Activated CD8-positive, alpha-beta memory T cell treated with anti-CD3 and anti-CD28 coated beads for 36 hours (primary cell): Measurements from ENCODE around the gene MALSU1. TPM values are rescaled to one million over a fixed set of nuclear protein-coding genes. Genes with fewer than 3 reads are reported as not detected.

Experiments used
- CTCF ChIA-PET: fragments of 350-600 bp; sonication (Branson Sonifier 250); formaldehyde crosslinking; loops from one replicate; lab custom pipeline; 2021; ENCODE audit warnings: antibody characterized with exemption; lab: Charles Lee
- POLR2A ChIA-PET: fragments of 350-600 bp; sonication (Branson Sonifier 250); formaldehyde crosslinking; loops from one replicate; lab custom pipeline; 2021; ENCODE audit warnings: antibody characterized with exemption; lab: Charles Lee
- total RNA-seq, 2 experiments: library from RNA; stranded (reverse); gene quantifications; one replicate each; pipeline ENCODE4 v1.2.3, GENCODE V29; 2021

Gene MALSU1
- total RNA-seq, 2 experiments from 2014 or later = 104 to 105 TPM

GRCh38 chr7:23331132-23331531 lies 32.0 kb downstream of the MALSU1 start:
- CTCF ChIA-PET = no interaction called here
- POLR2A ChIA-PET = no interaction called here

DNA sequence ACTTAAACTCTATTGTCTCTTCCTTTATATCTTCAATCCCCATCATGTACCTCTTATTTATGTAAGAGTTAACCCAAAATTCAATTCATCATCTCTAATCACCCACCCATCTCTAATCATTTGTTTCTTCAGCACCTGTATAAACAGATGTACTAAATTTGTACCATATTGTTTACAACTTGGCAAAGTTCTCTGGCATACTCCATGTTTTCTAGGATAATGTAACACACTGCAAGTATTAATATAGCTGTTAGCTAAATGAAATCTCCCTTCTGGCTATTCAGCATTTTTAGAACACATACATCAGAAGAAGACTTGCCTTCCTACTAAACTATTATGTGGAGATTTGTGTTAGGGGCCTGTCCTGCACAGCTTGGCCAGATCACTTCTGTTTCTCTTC lies 33.1 kb downstream of the MALSU1 start:
- CTCF ChIA-PET = interaction anchor here (0.6 kb wide), 1 partner anchor 157 kb away, joined by 4 read pairs; no protein-coding TSS in a partner anchor

DNA sequence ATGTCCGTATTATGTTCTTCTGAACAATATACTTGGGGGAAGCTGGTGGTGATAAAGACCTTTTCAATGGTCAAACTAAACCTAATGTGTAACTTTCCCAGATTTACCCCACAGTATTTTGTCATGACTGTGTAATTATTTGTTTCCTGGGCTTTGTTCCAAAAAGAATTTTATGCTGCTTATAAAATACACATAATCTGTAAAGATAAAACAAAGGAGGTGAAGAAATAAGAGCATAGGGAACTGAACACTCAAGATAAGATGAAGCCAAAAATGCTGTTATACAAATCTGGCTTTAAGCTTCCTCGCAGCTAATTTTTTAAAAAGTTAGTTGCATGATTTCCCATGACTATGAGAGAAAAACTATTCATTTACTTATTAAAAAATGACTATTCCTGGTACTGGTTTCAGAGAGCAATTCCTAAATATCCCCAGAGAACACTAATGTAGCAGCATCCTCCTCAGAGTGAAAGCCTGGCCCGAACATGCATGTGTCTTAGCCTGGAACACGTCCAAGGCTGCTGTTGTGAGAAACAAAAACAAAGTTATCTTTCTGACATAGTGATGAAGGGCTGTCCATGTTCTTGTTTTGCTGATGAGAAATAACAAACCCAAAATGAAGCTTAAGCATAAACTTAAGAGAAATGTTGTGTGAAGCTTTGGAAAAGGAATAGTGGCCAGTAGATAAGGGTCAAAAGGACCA lies 33.9 kb downstream of the MALSU1 start:
- CTCF ChIA-PET = interaction anchor here (0.6 kb wide), 1 partner anchor 156 kb away, joined by 4 read pairs; no protein-coding TSS in a partner anchor
- POLR2A ChIA-PET = no interaction called here

More for the DNA sequence above, 33.1 kb downstream of the MALSU1 start:
- POLR2A ChIA-PET = no interaction called here

DNA sequence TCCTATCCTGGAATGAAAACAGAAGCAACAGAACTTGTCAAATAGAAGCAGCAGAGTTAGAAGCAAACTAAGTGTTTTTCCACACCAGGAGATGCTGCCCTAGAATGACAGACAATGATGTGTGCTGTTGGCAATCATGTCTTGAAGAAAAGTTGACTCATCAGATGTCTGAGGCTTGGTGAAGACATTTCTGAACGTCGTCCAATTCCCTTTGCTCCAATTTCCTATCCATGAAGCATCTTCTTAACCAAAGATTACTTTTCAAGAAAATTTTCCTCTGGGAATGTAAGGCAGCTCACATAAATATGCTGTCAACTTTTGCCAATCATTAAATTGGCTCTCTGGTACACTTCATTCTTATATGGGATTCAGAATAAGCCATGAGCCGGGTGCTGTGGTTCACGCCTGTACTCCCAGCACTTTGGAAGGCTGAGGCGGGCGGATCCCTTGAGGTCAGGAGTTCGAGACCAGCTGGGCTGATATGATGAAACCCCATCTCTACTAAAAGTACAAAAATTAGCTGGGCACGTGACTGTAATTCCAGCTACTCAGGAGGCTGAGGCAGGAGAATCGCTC lies 34.6 kb downstream of the MALSU1 start:
- ChIA-PET POLR2A (no interaction called here), CTCF (no interaction called here)

DNA sequence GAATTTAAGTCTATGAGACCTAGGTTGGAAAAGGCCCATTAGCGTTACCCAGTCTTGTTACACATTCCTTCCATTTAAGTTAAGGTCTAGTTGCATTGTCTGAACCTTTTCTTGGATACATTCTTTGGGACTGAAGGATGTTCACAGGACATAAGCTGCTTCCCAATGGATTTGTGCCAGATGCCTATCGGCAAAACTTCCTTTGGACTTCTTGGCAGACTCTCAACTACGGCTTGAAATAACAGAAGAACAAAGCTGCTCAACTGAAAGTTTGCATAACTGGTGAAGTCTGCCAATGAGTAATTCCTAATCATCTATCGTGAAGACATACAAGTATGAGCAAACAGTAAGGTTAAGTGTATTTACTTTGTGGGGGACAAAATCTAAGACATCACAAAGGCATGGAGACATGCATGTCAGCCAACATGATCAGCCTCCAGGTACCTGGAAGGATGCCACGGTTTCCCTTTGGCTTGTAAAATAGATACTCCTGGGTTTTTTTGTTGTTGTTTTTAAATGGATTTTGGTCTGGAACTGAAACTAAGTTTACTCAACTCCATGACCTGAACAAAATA lies 35.4 kb downstream of the MALSU1 start:
- ChIA-PET POLR2A (no interaction called here), CTCF (no interaction called here)

DNA sequence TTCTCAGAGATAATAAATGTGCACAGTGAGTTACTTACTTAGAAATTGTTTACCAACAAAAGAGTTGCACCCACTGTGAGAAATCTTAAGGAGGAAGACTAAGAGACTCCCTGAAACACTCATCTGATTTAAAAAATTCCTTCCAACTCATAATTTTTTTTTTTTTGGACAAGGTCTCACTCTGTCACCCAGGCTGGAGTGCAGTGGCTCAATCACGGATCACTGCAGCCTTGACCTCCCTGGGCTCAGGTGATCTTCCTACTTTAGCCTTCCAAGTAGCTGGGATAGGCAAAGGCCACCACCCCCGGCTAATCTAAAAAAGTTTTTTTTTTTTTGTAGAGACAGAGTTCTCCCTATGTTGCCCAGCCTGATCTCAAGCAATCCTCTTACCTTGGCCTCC lies 36.0 kb downstream of the MALSU1 start:
- ChIA-PET POLR2A (no interaction called here), CTCF (interaction anchor here (1.2 kb wide), 1 partner anchor 35 kb away, joined by 3 read pairs; no protein-coding TSS in a partner anchor)

DNA sequence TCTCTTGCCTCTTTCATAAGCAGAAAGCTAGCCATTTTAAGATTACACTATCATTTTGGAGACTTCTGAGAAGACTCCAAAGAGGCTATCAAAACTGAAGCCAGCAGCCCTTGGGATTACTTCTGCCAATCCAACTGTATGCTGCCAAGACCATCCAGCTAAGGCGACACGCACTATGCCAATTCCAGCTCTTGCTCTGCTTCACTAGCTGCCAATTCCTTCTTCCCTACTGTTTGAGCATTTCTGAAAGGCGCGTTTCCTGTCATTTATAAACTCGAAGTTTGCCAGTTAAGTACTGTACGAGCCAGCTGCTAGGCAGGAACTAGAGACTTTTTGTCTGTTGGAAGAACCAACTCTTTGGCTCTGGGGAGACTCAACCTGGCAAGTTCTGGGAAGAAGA lies 36.5 kb downstream of the MALSU1 start:
- CTCF ChIA-PET = interaction anchor here (1.2 kb wide), 1 partner anchor 35 kb away, joined by 3 read pairs; no protein-coding TSS in a partner anchor
- POLR2A ChIA-PET = no interaction called here

GRCh38 chr7:23336086-23336485 lies 36.9 kb downstream of the MALSU1 start:
- ChIA-PET POLR2A (no interaction called here), CTCF (interaction anchor here (1.2 kb wide), 1 partner anchor 36 kb away, joined by 3 read pairs; no protein-coding TSS in a partner anchor)

DNA sequence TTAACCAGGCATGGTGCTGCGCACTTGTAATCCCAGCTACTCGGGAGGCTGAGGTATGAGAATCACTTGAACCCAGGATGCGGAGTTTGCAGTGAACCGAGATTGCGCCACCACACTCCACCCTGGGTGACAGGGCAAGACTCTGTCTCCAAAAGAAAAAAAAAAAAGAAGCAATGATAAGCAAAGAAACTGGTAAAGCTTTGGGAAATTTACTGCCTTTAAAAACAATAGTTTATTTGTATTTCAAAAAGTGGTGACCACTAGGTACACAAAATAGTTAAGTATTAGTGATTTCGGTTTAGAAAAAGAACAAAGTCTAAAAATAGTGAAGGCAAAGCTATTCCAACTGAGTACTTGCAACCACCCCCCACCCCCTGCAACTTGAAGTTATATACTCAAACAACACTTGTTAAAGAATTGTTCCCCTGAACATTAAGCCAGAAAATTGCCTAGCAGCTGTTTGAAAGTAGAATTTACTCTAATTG lies 37.7 kb downstream of the MALSU1 start:
- ChIA-PET CTCF (interaction anchor here (0.7 kb wide), 1 partner anchor 28 kb away, joined by 3 read pairs; no protein-coding TSS in a partner anchor), POLR2A (no interaction called here)

DNA sequence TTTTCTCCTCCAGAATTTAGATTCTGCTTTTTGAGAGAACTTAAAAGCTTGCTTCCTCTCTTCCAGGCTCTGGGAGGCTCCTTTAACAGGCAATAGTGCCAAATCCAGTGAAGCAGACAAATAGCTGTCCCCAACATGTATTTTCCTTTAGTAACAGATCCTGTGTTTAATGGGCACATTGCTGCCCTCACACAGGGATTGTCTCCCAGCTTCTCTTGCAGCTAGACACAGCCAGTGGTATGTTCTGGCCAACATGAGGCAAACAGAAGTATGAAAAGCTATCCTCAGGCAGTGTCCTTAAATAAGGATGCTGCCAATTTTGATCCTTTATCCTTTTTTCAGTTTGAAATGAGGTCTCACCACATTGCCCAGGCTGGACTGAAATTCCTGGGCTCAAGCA lies 38.2 kb downstream of the MALSU1 start:
- CTCF ChIA-PET = interaction anchor here (0.7 kb wide), 1 partner anchor 29 kb away, joined by 3 read pairs; no protein-coding TSS in a partner anchor
- POLR2A ChIA-PET = no interaction called here

DNA sequence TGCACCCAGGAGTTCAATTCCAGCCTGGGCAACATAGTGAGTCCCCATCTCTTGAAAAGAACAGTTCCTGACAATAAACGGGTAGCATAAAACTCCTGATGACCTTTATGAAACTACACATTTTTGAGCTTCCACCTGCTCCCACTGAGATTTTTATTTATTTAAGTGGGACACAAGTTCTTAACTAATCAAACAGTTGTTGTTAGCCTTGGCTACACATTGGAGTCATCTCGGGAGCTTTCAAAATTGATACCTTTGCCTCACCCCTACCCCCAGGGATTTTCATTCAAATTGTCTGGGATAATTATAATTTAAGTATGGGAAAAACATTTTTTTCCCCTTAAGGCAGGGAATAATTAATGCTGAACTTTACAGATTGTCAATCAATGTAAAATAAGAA lies 39.3 kb downstream of the MALSU1 start:
- ChIA-PET POLR2A (no interaction called here), CTCF (no interaction called here)

DNA sequence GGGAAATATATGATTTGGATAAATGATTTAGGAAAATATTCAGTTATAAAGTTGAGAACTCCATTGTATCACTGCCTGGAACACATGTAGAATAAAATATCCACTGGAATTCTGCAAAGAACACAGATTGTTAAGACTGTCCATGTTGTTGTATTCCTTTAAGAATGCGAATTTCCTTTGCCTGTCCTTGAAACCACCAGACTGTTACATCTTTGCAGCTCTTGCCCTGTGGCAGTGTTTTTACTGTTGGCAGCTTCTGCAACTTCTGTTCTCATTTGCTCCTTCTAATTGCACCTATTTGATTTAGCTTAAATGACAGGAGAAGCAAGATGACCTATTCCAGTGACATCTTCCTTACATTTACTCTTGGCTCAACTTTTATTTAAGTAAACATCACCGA lies 39.7 kb downstream of the MALSU1 start:
- CTCF ChIA-PET = no interaction called here
- POLR2A ChIA-PET = no interaction called here

- POLR2A ChIA-PET = no interaction called here
- CTCF ChIA-PET = no interaction called here
Observed at GRCh38 chr7:23341846-23342598, 42.9 kb downstream of the MALSU1 start.

- CTCF ChIA-PET = no interaction called here
- POLR2A ChIA-PET = no interaction called here
Observed at GRCh38 chr7:23343102-23343501, 44.0 kb downstream of the MALSU1 start.

GRCh38 chr7:23343806-23344475 lies 44.8 kb downstream of the MALSU1 start:
- CTCF ChIA-PET = no interaction called here
- POLR2A ChIA-PET = no interaction called here

- ChIA-PET POLR2A (interaction anchor here (0.8 kb wide), 1 partner anchor 41 kb away, joined by 3 read pairs; no protein-coding TSS in a partner anchor), CTCF (no interaction called here)
Observed at GRCh38 chr7:23345601-23346000, 46.5 kb downstream of the MALSU1 start.

DNA sequence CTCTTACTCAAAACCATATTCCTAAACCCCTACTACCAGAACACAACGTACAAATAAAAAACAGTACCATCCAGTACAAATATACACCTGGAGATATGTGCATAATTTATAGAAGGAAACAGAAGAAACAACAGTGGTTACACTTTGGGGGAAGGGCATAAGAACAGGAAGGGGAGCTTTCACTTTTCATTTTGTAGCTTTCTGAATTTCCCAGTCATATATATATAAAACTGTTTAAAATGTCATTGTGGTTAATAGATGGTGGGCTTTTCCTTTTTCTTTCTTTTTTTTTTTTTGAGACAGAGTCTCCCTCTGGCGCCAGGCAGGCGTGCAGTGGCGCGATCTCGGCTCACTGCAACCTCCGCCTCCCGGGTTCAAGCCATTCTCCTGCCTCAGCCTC lies 47.2 kb downstream of the MALSU1 start:
- POLR2A ChIA-PET = interaction anchor here (0.8 kb wide), 1 partner anchor 42 kb away, joined by 3 read pairs; no protein-coding TSS in a partner anchor
- CTCF ChIA-PET = interaction anchor here (1.5 kb wide), 1 partner anchor 69 kb away, joined by 4 read pairs; no protein-coding TSS in a partner anchor

DNA sequence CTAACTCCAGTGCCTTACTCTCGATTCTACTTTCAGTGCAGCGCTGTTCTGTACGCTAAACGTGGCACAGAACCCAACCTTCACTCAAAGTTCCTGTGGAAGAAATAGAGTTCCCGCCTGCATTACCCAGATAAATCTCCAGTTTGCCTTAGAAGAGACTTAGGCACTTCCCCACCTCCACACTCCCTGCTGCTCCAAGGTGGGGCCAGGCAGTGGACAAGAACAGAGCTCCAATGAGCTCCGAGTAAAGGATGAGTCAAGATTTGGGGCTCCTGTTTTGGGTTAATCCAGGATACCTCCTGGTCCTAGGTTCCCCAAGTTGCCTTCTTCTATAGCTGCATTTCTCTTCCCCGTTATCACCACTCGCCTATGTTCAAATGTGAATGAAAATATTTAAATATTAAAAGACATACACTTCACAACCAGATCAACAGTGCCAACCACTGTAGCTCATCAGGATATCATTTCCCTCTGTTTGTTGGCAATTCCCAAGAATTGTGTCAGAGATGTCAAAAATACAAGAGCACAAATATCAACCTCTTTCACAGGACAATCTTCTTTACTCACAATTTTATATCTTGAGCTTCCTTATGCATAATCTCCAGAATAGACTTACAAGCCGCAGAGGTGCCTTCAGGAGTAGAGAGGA lies 48.0 kb downstream of the MALSU1 start:
- ChIA-PET POLR2A (no interaction called here), CTCF (interaction anchor here (1.5 kb wide), 1 partner anchor 70 kb away, joined by 4 read pairs; no protein-coding TSS in a partner anchor)
